Right renal pelvis (tissue), 4 donors: ENCODE data around the gene GARNL3. TPM values are rescaled to one million over a fixed set of nuclear protein-coding genes. Genes with fewer than 3 reads are reported as not detected.

Experiments used
- DNase-seq, 4 donors: peaks; one replicate each; pipeline ENCODE4 v3.0.0-alpha.2; 2013; ENCODE audit warnings: low read depth in 4 of 4, low spot score in 3 of 4, missing footprints in 1 of 4
- polyA plus RNA-seq, 4 donors: library from polyadenylated mRNA; unstranded; fragments of 120-200 nt; gene quantifications; one replicate each; pipeline ENCODE4 v1.2.1, GENCODE V29; 2013; ENCODE audit not compliant: insufficient read length in 4 of 4

The GARNL3 gene
- polyA plus RNA-seq, 4 donors, result 13.0 to 15.2 (median 14.3) TPM

DNA sequence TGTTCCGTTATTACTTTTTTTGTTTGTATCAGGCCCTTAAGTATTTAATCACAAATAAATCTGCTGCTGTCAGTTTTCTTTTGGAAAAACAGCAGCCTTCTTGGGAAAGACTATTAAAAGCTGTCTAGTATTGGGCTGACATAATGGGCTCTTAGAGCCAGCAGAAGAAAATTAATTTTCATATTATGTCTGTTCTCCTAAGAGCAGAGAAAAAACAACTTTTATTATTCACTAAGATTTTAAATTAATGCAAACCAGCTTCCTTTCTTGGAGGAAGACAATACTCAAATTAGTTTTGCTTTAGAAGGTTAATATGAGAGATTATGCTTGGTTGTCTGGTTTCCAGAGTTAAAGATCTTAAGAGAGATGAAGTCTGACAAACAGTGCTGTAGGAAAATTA is 30.6 kb upstream of the GARNL3 start:
- DNase-seq, result no peak

DNA sequence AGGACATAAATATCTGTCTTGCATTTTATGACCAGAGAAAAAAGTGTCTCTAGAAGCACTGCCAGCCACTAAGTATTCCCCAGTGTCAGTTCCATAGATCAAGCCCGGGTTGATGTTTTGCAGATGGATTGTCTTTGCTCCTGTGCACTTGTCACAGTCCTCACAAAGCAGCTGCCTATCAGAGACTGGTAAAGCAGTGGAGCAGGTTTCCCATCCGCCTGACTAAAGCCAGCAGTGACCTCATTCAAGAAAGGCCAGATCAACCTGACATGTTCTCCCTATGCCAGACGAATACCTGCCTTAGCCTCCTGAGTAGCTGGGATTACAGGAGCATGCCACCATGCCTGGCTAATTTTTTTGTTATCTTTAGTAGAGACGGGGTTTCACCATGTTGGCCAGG is 26.8 kb upstream of the GARNL3 start:
- no peak for DNase-seq

DNA sequence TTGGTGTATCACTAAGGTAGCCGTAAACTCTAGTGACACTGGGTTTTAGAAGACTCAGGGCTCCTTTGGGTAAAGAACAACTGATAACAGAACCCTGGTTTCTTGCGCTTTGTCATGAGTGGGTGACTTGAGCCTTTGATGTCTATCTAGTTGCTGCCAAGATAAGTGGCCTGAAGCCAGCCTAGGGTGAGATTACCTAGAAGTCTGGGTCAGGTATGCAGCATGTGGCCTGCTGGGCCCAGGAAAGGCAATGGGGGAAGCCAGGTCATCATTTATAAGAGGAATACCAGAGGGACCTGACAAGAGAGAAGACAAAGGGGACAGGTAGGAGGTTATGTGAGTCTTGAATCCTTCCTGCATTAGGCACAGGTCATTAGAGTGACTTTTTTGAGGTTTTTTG is 23.2 kb upstream of the GARNL3 start:
- no peak for DNase-seq

DNA sequence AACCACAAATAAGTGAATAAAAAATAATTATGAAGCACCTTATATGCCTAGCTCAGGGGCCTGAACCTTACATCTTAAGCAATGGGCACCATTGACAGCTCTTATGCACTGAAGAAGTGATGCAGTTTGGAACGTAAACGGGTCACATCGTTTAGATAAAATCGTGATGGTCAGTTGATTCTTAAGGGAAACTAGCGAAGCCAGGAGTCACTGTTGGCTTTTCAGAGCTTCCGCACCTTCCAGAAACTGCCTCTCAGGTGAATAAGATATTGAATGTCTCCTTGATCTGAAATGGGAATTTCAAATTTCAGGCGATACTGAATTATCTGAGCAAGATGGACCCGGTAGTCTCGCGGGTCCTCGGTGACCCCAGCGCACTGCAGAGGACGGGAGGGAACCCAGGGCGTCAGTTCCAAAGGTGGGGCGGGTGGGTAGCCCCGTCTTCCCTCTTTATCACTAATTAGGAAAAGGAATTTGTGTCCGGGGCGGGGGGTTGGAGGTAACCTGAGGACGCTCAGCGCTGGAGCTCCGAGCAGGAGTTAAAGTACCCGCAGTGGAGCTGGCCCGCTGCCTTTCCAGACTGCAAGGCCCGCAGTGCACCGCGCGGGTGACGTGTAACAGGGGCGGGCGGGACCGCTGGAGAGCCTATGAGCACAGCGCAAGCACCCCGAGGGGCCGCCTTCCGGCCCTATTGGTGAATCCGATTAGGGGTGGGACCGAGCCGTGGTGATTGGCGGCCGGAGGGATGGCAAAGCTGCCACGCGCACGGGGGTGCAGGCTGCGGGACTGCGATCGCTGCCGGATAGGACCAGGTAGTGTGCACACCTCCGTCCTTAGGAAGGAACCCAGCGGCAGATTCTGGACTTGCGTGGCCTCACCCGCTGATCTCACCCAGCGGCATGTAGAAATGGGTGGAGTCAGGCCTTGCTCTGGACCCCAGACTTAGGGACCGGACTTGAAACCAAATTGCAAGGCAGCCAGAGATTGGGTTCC is 19.7 kb upstream of the GARNL3 start:
- DNase-seq, result peak; percentile 84 to 93 (median 90)

DNA sequence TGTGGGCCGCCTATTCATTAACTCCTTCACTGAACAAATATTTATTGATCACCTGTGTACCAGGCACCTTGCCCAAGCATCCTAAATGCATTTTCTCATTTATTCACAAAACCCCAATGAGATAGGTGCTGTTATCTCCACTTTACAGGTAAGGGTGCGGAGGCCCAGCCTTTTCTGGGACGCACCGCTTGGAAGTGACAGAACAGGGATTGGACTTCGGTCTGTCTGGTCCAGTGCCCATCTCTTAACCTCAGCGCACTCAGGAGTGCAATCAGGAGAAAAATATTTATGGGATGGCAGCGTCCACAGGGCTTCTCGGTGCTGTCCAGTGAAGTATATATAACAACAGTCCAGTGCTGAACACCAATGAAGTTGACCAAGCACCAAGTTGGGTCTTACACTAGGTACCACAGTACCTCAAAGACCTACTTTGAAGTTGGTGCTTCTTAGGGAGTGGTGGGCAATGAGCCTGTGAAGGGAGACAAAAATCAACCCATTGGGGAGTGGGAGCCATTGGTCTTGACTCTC is 18.9 kb upstream of the GARNL3 start:
- no peak for DNase-seq

DNA sequence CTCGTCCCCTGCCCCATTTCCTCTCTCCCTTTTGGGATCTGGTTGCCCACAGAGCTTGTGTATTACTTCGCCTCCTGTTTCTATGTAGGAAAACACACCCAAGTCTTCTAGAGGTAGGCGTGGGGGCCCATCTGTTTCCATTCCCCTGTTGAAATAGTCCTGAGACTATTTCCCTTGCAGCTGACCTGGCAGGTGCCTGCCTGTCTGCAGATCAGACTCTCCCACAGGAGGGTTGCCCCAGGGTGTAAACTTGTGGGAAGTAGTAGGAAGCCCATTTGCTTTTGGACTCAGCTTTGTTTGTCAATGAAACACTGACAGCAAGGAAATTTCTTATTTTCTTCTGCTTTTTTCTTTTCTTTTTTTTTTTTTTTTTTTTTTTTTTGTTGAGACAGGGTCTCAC is 16.3 kb upstream of the GARNL3 start:
- no peak for DNase-seq

DNA sequence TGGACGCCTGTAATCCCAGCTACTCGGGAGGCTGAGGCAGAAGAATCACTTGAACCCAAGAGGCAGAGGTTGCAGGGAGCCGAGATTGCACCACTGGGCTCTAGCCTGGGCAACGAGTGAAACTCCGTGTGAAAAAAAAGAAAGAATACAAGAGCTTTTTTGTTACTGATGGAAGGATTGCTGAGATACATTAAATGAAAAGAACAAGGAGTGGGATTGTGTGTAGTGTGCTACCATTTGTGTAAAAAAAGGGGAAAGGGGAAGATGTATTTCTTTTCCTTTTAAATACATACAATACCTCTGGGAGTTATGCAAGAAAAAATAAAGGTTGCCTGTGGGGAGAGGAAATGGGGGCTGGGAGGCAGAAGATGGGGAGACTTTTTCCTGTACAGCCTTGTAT is 14.7 kb upstream of the GARNL3 start:
- no peak for DNase-seq

DNA sequence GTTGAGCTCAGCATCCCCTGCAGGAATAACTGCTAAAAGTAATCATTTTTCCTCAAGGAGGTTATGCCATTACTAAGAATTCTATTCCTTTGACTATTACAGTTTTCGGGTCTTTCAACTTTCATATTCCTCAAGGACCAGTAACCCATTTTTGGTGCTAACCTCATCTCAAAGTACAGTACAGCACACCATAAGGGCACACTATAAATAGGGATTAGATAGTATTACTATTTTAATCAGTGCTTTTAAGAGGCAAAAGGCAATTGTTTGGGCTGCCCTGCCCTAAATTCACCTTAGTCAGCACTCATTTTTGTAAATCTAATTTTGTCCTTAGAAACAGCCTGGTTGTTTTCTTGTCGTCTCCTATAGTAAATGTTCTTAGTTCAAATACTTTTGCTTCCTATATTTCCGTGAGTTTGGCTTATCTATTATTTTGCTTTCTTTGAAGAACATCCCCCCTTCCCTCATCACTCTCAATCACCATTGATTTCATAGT is 13.6 kb upstream of the GARNL3 start:
- DNase-seq, result no peak

DNA sequence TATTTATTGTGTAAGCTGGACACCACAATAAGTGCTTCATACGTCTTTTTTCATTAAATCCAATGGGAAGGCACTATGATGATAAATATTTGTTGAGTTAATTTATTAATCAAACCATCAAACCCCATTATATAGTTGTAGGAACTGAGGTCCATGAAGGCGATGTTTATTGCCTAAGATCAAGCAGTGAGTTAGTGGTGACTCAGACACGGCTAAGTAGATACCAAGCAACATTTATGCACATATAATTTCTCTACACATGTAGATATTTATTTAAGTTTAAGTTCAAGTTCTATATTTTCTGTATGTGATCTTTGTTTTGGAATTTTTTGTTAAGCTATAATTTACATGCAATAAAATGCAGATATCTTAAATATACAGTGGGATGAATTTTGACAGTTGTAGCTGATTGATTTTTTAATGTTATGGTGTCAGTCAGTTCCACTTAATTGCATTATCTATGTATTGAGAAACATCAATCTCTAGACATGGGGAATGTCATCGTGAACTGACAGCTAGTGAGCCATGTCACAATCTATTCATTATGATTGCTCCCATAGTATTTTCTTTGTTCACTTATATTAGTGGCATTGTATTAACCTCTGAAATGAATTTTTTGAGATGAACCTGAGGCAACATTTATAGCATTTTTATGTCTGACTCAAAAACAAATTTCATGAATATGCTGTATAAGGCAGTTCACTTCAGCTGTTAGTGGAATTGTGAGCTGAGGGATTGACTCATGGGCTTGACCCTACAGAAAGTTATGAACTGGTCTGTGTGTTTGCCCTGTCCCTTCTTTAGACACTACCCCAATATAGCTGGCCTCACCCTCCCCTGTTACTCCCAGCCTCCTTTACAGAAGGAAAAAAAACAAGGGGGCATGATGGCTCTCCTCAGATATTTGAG is 11.9 kb upstream of the GARNL3 start:
- DNase-seq, result no peak

DNA sequence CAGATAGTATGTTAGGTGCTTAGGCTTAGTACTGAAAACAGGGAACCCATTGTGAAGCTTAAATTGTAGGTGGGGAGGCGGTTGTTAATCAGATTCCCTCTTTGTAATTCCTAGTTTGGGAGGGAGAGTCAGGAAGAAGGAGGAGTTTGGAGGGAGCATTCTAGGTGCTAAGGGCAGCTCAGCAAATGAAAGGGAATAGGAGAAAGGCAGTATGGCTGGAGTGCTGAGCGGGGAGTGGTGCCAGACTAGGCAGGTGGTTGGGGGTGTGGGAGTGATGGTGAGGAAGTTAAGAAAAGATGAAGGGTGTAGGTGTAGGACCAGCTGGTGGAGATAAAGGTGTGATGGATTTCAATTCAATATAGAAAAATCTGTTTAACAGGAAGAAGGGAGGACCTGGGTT is 11.1 kb upstream of the GARNL3 start:
- no peak for DNase-seq

DNA sequence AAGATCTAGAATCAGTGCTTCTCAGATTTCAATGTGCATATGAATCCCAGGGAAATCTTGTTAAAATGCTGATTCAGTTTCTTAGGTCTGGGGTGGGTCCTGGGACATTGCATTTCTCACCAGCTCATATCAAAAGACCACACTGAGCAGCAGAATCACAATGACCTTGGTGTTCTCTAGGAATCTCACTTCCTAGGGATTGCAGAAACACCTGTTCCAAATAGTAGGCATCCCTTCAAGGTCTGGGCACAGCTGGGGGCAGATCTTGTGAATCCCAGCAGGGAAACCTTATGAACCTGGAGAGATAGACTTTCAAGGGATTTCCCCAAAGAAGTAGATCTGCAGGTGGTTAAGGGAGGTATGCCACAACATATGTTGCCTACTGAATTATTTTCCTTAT is 8.9 kb upstream of the GARNL3 start:
- no peak for DNase-seq

DNA sequence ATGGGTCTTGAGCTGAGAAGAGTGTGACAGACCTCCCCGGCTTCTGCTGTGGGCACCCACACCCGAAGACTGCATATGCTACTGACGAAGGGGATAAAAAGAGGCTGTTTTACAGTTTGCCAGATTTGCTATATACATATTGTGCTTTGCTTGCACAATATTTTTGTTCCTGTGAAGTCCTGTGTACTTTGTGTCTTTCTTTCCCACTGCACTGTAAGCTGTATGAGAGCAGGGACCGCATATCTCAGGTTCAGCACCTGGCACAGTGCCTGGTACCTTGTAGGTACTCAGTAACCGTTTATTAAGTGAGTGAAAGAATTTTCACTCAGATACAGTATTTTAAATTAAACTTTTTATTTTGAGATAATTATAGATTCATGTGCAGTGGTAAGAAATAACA is 8.2 kb upstream of the GARNL3 start:
- no peak for DNase-seq

DNA sequence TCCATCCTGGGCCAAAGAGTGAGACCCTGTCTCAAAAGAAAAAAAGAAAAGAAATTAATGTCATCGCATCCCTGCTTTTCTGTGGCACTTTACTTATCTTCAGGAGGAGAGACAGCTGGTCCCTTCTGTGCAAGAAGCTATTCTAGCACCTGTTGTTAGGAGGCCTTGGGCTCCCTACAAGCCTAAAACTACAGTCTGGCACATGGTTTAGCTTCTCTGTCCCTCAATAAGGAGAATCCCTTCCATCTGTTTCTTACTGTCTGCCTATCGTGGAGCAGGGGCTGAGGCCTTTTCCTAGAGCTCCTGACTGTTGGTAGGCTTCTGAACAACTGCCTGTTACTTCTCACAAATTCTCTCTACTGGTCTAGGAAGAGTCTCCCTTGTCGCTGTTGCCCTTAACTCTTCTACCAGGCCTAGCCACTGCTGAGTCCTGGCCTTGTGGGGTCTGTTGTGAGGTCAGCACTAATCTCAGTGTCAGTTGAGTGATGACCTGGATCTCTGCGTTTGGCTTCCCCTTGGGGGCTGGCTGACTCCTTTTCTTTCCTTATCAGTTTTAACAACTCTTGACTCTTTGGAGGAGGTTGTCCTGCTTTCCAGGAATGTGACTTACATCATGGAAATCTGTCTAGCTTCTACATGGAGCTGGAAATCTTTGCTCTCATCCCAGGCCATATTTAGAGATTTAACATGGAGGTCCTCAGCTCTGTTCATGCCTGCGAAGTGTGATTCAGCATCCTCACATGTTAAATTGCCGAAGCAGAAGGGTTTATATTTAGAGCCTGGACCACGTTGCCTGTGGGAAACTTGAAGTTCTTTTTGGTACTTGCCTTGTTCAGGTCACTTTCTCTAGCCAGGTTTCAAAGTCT is 5.7 kb upstream of the GARNL3 start:
- no peak for DNase-seq

DNA sequence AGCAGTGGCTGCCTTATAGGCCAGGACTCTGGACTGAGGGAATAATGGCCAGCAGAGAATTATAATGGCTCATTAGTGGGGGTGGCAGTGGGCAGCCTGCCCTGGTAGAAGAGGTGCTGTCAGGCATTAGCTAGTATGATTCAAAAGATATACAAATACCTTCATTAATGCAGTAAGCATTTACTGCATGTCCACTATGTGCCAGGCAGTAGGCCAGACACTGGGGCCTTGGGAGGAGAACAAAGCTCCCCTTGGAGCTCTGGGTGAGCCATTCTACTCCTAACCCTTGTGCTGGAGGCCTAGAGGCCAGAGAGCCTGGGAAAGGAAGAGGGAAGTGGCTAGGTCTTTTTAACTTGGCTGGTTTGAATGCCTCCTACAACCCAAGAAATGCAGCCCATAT is 2.0 kb upstream of the GARNL3 start:
- no peak for DNase-seq

DNA sequence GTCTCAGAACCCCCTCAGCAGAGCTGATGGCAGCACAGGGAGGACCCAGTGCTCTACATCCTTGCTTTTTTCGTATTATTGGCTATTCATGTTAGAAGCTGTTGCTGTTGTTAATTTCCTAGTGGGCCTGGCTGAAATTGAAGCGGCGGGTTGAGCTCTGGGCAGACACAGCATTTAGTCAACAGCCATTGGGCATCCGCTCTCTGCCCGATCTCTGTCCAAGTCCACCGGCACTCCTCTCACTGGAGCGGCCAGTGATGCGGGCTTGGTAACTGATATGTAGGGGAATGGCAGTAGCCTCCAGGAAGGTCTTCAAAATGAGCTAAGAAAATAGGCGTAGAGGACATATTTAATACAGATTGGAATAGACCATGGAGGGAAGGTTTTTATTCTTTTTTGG is 1.3 kb upstream of the GARNL3 start:
- no peak for DNase-seq

DNA sequence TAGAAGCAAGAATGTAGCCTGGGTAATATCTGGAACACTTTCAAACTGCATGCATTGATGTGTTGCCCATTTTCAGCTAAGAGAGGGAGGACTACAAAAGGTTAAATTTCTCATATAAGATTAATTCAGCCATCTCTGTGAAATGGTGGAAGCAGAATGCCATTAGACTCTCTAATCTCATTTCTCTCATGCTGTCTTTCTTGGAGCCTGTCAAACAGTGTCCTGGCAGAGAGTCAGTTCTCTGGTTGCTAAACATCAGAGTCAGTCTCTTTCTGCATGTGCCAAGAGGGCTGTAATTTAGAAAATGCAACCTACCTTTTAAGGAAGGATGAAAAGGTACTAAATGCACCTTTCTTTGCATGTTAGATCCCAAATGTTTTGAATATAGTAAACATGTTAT is 910 bp upstream of the GARNL3 start:
- DNase-seq, result no peak

DNA sequence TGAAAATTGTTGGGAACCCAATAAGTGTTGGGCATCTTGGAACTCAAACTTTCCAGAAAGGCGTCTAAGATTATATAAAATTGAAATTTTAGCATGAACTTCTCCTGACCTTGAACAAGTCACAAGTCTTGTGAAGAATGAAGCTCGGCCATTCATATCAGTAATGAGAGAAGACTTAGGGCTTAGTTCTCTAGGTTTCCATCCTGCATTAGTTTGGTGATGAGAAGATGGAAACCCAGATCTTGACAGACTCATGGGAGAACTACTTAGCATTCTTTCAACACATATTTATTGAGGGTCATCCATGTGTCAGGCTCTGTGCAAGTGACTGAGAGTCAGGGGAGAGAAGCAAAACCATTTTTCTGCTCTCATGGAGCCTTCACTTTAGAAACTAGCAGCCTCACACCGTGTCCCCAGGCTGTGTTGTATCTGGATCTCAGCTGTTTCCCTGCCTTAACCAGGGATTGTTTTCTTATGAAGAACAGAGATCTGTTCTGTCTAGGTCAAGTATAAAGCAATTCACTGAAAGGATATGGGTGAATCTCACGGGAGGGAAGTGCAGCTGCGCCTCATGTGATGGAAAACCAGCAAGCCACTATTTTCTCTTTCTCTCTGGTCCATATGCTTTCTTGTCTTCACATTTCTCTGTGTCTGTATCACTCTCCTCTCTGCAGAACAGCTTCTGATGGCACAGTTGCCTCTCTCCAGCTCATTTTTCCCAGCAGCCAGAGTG is 3.4 kb downstream of the GARNL3 start:
- DNase-seq, result no peak

DNA sequence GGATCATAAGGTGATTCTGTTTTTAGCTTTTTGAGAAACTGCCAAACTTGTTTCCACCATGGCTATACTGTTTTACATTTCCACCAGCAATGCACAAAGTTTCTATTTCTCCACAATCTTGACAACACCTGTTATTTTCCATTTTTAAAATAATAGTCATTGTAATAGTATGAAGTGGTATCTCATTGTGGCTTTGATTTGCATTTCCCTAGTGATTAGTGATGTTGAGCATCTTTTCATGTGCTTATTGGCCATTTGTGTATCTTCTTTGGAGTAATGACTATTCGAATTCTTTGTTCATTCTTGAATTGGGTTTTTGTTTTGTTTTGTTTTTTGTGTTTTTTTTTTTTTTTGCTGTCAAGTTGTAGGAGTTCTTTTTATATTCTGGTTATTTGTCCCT is 4.9 kb downstream of the GARNL3 start:
- DNase-seq, result no peak

DNA sequence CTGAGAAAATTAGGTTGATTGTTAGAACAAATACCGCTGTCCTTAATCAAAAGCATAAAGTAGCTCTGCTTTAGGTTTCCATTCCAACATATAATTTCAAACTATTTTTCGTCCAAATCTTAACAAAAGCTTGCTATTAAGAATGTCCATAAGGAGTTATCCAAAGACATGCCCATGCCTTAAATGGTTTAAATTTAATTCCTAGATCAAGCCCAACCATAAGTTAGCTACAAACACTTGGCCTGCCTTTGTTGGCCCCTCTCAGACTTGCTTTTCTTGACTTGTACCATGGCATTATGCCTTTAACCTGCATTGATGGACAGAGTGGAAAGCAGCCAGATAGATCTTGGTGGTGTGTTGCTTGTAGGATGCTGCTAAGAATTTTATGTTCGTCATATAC is 8.8 kb downstream of the GARNL3 start:
- DNase-seq, result no peak

DNA sequence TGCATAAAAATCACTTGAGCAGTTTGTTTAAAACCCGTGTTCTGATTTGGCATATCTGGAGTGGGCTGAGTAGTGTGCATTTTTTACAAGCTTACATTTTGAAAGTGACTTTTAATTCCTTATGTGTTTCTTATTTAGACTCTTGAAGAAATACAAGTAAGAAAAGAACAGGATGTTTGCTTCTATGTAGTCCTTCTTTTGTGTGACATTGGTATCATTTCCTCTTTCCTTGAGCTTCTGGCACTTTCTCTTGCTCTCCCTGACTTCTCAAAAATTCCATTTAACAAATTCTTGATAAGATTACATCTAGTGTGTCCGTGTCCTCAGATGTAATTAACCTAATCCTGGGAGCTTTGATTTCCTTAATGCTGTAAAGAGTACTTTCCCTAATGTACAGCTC is 12.5 kb downstream of the GARNL3 start:
- DNase-seq, result no peak
